HG03175 (cell line): Measurements from ENCODE around the gene CLCN3.
A peak's percentile ranks its signal among the peaks of the same experiment; 100 is the strongest.
"Not testable (repeated sequence)": the region's sequence is repeated elsewhere in the genome, so short reads cannot be mapped to it uniquely, and the experiment has no call there.

Source experiments
- ATAC-seq: cut with Tn5 transposase; IDR thresholded peaks from one replicate; pipeline ENCODE4 v1.9.1; 2021; ENCODE audit warnings: mild to moderate bottlenecking, moderate library complexity; ENCODE audit not compliant: unreplicated experiment

CLCN3 gene

DNA sequence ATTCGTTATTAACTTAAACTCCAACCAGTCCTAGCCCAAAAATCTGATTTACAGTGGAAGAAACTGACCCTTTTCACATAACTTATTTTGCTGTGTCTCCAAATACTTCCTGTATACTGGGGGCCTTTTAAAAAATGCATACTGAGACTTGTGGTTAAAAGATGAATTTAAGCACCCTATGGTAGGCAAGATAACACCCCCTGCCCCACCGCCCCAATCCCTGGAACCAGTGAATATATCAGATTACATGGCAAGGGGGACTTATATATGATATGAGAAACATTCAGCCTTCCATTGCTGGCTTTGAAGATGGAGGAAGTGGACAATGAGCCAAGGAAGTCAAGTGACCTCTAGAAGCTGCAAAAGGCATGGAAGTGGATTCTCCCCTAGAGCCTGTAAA is 3.1 kb upstream of the CLCN3 start:
- ATAC-seq: no peak

DNA sequence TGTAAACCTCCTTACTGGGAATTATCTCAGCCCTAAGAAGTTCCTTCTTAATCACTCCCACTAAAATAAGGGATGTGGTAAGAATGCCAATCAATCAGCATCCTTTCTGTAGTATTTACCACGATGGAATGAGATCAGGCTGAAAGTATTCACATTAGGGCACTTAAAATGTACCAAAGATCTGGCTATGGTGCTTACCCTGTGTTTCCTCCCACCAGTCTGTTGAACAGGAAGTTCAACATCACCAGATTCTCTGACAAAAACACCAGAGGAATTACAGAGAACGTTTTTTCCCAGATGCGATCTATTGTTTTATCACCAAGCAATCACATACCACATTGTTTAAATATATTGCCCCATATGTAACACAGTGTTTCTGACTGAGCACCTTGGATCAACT is 2.1 kb upstream of the CLCN3 start:
- no peak for ATAC-seq

- no peak for ATAC-seq
Observed at GRCh38 chr4:169618986-169619385, 1.4 kb upstream of the CLCN3 start.

DNA sequence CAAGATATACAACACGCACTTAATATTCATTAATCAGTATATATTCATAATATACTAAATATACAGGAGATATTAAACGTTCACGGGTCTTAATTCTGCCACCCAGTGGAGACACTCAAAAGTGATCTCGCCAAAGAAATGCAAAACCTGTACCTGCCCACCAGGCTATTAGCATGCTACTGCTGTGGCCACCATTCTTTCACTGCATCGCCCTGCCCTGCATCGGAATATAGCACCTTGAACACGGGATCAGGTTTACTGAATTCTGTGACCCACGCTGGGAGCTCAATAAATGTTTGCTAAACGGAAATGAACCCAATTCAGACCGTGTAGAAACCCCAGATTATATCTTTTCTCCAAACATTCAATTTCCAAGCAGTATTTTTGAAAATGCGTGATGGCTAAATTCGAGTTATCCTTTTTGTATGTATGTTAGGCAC is 840 bp upstream of the CLCN3 start:
- ATAC-seq: peak; percentile 46

- ATAC-seq: no peak
Observed at GRCh38 chr4:169620880-169621248, 486 bp downstream of the CLCN3 start.

- ATAC-seq: no peak
Observed at GRCh38 chr4:169621731-169622492, 1.5 kb downstream of the CLCN3 start.

GRCh38 chr4:169622566-169622965 is 2.2 kb downstream of the CLCN3 start:
- no peak for ATAC-seq

- not testable (repeated sequence) for ATAC-seq
Observed at GRCh38 chr4:169624012-169624411, 3.6 kb downstream of the CLCN3 start.

GRCh38 chr4:169625886-169626285 is 5.5 kb downstream of the CLCN3 start:
- no peak for ATAC-seq

- ATAC-seq: peak; percentile 40
Observed at GRCh38 chr4:169626331-169627282, 6.2 kb downstream of the CLCN3 start.

DNA sequence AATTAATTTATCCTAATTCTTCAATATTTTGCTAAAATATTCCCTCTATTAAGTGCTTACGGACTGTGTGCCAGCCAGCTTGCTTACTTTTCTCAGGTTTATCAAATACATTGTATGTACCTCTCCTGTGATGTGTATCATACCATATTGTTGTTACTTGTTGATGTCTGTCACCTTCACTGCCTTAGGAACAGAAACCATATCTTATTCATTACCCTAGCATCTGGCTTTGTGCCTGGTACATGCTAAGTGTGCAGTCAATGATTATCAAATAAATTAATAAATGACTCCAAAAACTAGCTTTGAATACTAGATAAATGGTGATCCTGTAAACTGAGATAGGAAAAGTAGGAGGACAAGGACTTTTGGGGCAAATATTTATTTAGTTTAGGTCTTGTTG is 6.9 kb downstream of the CLCN3 start:
- ATAC-seq: peak; percentile 90

- no peak for ATAC-seq
Observed at GRCh38 chr4:169628579-169628978, 8.2 kb downstream of the CLCN3 start.

GRCh38 chr4:169630069-169630468 is 9.7 kb downstream of the CLCN3 start:
- no peak for ATAC-seq

DNA sequence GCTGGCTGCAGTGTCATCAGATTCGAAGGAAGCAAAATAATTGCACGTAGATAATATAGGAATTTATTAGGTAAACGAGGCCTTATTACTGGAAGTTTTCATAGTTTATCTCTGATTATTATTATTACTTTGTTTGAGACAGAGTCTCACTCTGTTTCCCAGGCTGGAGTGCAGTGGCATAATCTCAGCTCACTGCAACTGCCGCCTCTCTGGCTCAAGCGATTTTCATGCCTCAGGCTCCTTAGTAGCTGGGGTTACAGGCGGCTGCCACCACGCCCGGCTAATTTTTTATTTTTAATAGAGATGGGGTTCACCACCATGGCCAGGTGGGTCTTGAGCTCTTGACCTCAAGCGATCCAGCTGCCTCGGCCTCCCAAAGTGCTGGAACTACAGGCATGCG is 12.5 kb downstream of the CLCN3 start:
- ATAC-seq: no peak

- no peak for ATAC-seq
Observed at GRCh38 chr4:169634975-169635374, 14.6 kb downstream of the CLCN3 start.

DNA sequence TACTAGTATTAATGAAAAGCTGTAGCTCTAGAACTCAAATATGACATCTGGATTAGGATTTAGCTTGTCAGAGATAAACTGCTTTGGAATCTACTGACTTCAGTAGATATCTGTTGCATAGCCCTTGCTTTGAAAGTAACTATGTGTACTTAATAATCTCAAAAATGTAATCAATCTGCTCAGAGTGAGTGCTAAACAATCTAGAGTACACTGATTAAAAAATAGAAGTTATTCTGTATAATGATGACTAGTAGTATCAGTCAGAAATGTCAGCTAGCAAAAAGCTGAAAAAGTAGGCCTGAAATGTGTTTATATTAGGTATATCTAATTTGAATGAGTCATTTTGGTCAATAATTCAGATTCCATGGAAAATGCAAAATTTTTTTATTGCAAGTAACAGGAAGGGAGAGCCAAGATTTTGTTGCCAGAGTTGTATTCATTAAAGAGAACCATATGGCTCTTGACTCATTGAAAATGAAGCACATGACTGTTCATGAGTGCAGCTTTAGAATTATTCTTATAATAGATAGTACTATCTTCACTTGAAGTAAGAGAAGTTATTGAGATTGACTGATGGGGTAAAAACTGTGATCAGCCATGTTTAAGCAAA is 20.0 kb downstream of the CLCN3 start:
- no peak for ATAC-seq

- ATAC-seq: no peak
Observed at GRCh38 chr4:169644802-169645201, 24.4 kb downstream of the CLCN3 start.

- no peak for ATAC-seq
Observed at GRCh38 chr4:169645627-169646026, 25.2 kb downstream of the CLCN3 start.

DNA sequence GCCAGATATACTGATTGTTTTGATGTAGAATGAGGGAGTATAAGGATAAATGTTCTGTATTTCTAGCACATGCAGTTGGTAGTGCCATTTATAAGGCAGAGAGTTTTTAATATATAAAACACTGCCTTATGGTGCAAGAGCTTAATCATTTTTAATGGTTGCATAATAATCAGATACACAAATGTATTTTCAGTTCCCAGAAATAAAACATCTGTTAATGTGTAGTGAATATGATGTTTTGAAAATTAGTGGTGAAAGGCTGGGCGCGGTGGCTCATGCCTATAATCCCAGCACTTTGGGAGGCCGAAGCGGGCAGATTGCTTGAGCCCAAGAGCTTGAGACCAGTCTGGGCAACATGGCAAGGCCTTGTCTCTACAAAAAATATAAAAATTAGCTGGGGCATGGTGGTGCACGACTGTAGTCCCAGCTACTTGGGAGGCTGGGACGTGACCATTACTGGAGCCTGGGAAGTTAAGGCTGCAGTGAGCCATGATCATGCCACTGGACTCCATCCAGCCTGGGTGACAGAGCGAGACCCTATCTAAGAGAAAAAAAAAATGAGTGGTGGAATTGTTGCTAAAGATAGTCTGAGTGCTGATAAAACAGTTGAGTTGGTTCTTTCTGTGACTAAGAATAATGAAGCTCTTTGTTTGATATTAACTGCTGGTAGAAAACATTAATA is 29.3 kb downstream of the CLCN3 start:
- no peak for ATAC-seq

- no peak for ATAC-seq
Observed at GRCh38 chr4:169650227-169650936, 30.0 kb downstream of the CLCN3 start.
